ENCODE results near the gene KRT3.

DNA sequence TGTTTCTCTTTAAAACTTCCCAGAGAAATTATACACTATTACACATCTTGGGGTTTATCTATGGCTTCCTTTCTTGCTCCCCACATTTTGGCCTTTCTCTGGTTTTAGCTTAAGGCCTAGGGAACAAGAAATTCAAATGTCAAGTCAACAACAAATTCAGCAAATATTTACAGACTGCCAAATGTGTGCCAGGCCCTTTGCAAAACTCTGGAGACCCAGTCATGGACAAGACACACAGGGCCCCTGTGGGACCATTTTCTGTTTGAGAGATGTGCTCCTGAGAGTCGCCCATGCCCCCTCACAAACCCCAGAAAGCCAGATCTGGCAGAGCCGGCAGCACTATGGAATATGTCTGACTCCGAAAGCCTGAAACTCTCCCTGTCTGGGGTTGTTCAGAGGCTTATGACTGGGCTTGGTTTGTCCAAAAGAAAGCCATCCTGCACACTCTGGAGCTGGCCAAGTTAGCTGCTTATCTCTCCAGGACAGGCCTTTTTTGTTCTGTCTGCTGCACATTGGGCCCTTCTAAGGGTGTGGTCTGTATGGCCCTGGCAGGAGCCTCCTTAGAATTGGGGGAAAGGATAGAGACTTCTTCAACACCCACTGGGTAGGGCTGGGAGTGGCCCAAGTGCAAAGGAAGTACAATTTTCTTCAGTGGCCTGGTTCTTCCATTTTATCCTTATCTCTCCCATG, 1.1 kb upstream of the KRT3 start:
- TF ChIP-seq, protein P1, sequence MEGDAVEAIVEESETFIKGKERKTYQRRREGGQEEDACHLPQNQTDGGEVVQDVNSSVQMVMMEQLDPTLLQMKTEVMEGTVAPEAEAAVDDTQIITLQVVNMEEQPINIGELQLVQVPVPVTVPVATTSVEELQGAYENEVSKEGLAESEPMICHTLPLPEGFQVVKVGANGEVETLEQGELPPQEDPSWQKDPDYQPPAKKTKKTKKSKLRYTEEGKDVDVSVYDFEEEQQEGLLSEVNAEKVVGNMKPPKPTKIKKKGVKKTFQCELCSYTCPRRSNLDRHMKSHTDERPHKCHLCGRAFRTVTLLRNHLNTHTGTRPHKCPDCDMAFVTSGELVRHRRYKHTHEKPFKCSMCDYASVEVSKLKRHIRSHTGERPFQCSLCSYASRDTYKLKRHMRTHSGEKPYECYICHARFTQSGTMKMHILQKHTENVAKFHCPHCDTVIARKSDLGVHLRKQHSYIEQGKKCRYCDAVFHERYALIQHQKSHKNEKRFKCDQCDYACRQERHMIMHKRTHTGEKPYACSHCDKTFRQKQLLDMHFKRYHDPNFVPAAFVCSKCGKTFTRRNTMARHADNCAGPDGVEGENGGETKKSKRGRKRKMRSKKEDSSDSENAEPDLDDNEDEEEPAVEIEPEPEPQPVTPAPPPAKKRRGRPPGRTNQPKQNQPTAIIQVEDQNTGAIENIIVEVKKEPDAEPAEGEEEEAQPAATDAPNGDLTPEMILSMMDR (IDR thresholded peaks at IDR 0.05) = no peak
- no peak for TF ChIP-seq EP300 (IDR thresholded peaks at IDR 0.05)
- TF ChIP-seq POLR2AphosphoS5 (IDR thresholded peaks at IDR 0.05) = no peak
